ENCODE measurements around the gene ATP2A3. TPM values are rescaled to one million over a fixed set of nuclear protein-coding genes. Genes with fewer than 3 reads are reported as not detected.

Gene ATP2A3
- total and polyA plus RNA-seq, 11 donors: 3.3 to 21.8 (median 7.0) TPM

- intact Hi-C loops (cut with DNase I): no loop called here
- no peak overlapping the region for H3K4me3 ChIP-seq
- no peaks in the 10 kb centered on the region for H3K9me3 ChIP-seq
- H3K27ac ChIP-seq: peak overlapping the region in 9 of 12 donors; percentile 52 to 92 (median 74)
- peaks cover 4 to 80% (median 64%) of the 10 kb centered on the region in 12 donors for H3K4me1 ChIP-seq
- ATAC-seq (no peak), DNase-seq (no peak)
- peaks cover 0 to 10% (median 8%) of the 10 kb centered on the region in 9 donors for H3K36me3 ChIP-seq
- no peaks in the 10 kb centered on the region for H3K27me3 ChIP-seq
- 86 to 95% (median 87%) methylated on average over 13 to 17 of the region's 17 CpGs for WGBS, 4 donors
- no peak for TF ChIP-seq CTCF (IDR thresholded peaks at IDR 0.05)
- TF ChIP-seq POLR2A (IDR thresholded peaks at IDR 0.05): no peak
These were observed 74.8 kb downstream of the ATP2A3 start for GRCh38 chr17:3889325-3890012.

DNA sequence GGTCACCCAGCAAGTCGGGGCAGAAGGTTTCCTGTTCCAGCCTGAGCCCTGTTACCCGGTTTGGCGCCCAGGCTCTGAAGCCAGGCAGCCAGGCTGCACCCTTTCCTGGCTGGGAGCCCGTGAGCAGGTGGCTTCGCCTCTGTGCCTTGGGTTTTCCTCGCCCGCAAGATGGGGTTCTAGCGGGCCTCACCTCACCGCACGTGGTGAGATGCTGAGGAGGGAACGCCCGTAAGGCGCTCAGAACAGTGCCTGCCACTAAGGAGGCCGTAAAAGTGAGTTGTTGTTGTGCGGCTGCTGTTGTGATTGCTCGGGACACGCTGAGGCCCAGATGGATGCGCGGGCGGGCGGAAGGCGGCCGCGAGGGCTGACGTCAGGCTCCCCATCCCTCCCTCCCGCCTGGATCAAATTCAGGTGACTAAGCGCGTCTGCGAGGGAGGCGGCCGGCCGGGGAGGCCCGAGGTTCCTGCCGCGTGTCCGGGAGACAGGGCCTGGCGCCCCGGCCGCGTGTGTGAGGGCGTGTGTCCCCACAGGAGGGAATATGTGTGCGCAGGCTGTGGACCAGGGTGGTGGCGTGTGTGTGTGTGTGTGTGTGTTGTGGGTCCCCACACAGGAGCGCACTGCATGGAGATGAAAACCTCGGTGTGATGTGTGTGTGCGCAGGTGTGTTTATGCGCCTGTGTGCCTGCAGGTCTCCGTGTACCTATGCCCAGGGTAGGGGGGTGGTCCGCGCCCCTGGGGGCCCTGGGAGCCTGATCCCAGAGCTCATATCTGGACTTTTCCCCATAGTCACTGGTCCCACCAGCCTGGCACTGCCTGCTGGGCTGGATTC, 75.7 kb downstream of the ATP2A3 start:
- Histone ChIP-seq H3K4me1 (peaks cover 0 to 71% (median 55%) of the 10 kb centered on the region in 12 donors), H3K27me3 (no peaks in the 10 kb centered on the region), H3K36me3 (peaks cover 0 to 19% (median 13%) of the 10 kb centered on the region in 9 donors), H3K9me3 (no peaks in the 10 kb centered on the region), H3K27ac (peak overlapping the region; percentile 22 to 92 (median 80)), H3K4me3 (peak overlapping the region in 1 of 12 donors; percentile 8)
- ATAC-seq: peak; percentile 9 to 59 (median 32)
- WGBS, 4 donors: 51 to 64% (median 62%) methylated on average over 6 to 50 of the region's 50 CpGs
- TF ChIP-seq POLR2A (IDR thresholded peaks at IDR 0.05) (peak in 1 of 2 donors; percentile 33), CTCF (IDR thresholded peaks at IDR 0.05) (no peak)
- intact Hi-C loops (cut with DNase I): no loop called here
- DNase-seq: peak; percentile 80 to 88 (median 85)

DNA sequence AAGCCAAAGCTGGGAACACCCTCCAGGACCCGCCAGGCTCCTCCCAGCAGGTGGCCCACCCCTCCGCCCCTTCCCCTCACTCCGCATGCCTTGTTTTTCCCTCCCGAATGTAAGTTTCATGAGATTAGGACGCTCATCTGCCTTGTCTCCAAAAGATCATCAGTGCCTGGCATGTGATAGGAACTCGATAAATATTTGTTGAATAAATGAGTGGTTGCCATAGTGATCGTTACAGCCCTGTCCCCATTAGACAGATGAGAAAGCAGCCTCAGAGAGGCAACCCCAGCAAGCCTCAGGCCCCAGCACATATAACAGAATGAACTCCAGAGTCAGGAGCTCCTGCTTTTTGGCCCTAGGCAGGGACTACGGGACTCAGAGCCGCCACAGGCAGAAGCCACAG, 76.4 kb downstream of the ATP2A3 start:
- TF ChIP-seq POLR2A (IDR thresholded peaks at IDR 0.05): no peak
- TF ChIP-seq CTCF (IDR thresholded peaks at IDR 0.05): no peak
- H3K27me3 ChIP-seq: no peaks in the 10 kb centered on the region
- DNase-seq: no peak
- no peak overlapping the region for H3K4me3 ChIP-seq
- H3K36me3 ChIP-seq: peaks cover 0 to 25% (median 16%) of the 10 kb centered on the region in 9 donors
- no peaks in the 10 kb centered on the region for H3K9me3 ChIP-seq
- peak overlapping the region; percentile 22 to 92 (median 80) for H3K27ac ChIP-seq
- intact Hi-C loops (cut with DNase I): no loop called here
- 66 to 82% (median 79%) methylated on average over 9 of the region's 9 CpGs for WGBS, 4 donors
- ATAC-seq: no peak
- peaks cover 0 to 67% (median 51%) of the 10 kb centered on the region in 12 donors for H3K4me1 ChIP-seq

DNA sequence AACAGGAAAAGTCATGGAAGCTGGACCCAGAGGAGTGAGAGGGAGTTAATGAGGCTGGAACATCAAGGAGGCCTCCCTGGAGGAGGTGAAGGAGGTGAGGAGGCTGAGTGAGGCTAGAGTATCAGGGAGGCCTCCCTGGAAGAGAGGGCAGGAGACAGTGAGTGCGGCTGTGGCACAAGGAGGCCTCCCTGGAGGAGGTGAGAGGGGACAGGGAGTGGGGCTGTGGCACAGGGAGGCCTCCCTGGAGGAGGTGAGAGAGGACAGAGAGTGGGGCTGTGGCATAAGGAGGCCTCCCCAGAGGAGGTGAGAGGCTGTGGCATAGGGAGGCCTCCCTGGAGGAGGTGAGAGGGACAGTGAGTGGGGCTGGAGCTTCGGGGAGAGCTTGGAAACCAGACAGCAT, 76.8 kb downstream of the ATP2A3 start:
- no peak for ATAC-seq
- WGBS, 4 donors: 66 to 74% (median 72%) methylated on average over 2 of the region's 2 CpGs
- TF ChIP-seq CTCF (IDR thresholded peaks at IDR 0.05): no peak
- no peak for TF ChIP-seq POLR2A (IDR thresholded peaks at IDR 0.05)
- peaks cover 0 to 28% (median 16%) of the 10 kb centered on the region in 9 donors for H3K36me3 ChIP-seq
- no peaks in the 10 kb centered on the region for H3K27me3 ChIP-seq
- intact Hi-C loops (cut with DNase I): no loop called here
- peak overlapping the region in 10 of 12 donors; percentile 57 to 92 (median 84) for H3K27ac ChIP-seq
- no peaks in the 10 kb centered on the region for H3K9me3 ChIP-seq
- no peak for DNase-seq
- no peak overlapping the region for H3K4me3 ChIP-seq
- peaks cover 0 to 67% (median 49%) of the 10 kb centered on the region in 12 donors for H3K4me1 ChIP-seq

Data from heart left ventricle (tissue), 16 donors.